Liver (tissue), 9 donors: ENCODE results near the gene SNN. TPM values are rescaled to one million over a fixed set of nuclear protein-coding genes. Genes with fewer than 3 reads are reported as not detected.

ENCODE experiments used
- DNase-seq: peaks from one replicate; pipeline ENCODE4 v3.0.0-alpha.2; 2017; ENCODE audit warnings: low spot score
- H3K27ac ChIP-seq, 2 donors: one replicate each; pipeline ENCODE4 v1.7.0; 2013; ENCODE audit warnings: inconsistent platforms in 2 of 2, low read length in 2 of 2, control low read depth in 1 of 2, low read depth in 1 of 2, mild to moderate bottlenecking in 1 of 2
- H3K27me3 ChIP-seq, 4 donors: one replicate each; pipeline versions ENCODE4 v1.6.1 to v1.7.0; 2013; ENCODE audit warnings: low read length in 3 of 4, inconsistent platforms in 1 of 4, mild to moderate bottlenecking in 1 of 4, moderate library complexity in 1 of 4; ENCODE audit not compliant: control insufficient read depth in 4 of 4, insufficient read depth in 4 of 4
- H3K36me3 ChIP-seq, 4 donors: one replicate each; pipeline versions ENCODE4 v1.6.1 to v1.7.0; 2013; ENCODE audit warnings: low read length in 3 of 4, mild to moderate bottlenecking in 3 of 4, low read depth in 1 of 4, moderate library complexity in 1 of 4; ENCODE audit not compliant: control insufficient read depth in 4 of 4, insufficient read depth in 3 of 4
- H3K4me1 ChIP-seq, 4 donors: one replicate each; pipeline versions ENCODE4 v1.6.1 to v1.7.0; 2013; ENCODE audit warnings: low read length in 3 of 4, mild to moderate bottlenecking in 3 of 4, moderate library complexity in 1 of 4; ENCODE audit not compliant: control insufficient read depth in 4 of 4, insufficient read depth in 4 of 4
- H3K4me3 ChIP-seq, 3 donors: one replicate each; pipeline versions ENCODE4 v1.6.1 to v1.7.0; 2013; ENCODE audit warnings: low read length in 3 of 3, control low read depth in 1 of 3, low read depth in 1 of 3, mild to moderate bottlenecking in 1 of 3
- H3K9ac ChIP-seq, 2 donors: one replicate each; pipeline ENCODE4 v1.7.0; 2013; ENCODE audit warnings: low read length in 2 of 2, mild to moderate bottlenecking in 2 of 2, moderate library complexity in 2 of 2, control low read depth in 1 of 2, low read depth in 1 of 2
- H3K9me3 ChIP-seq, 4 donors: one replicate each; pipeline versions ENCODE4 v1.6.1 to v1.7.0; 2013; ENCODE audit warnings: low read length in 3 of 4; ENCODE audit not compliant: control insufficient read depth in 4 of 4
- EGR1 ChIP-seq, 2 donors: IDR thresholded peaks; 2 replicates each; pipeline ENCODE4 v1.6.1; 2016 to 2018; ENCODE audit warnings: antibody characterized with exemption in 2 of 2, low read depth in 2 of 2
- FOXA1 ChIP-seq: IDR thresholded peaks from 2 replicates; pipeline ENCODE4 v1.6.1; 2016; ENCODE audit warnings: antibody characterized with exemption
- FOXA2 ChIP-seq: IDR thresholded peaks from 2 replicates; pipeline ENCODE4 v1.6.1; 2016; ENCODE audit warnings: antibody characterized with exemption
- GABPA ChIP-seq, 2 donors: IDR thresholded peaks in 1 of 2; conservative IDR thresholded peaks in 1 of 2; 2 replicates each; pipeline ENCODE4 v1.6.1; 2016; ENCODE audit warnings: antibody characterized with exemption in 2 of 2, mild to moderate bottlenecking in 1 of 2, moderate library complexity in 1 of 2
- HNF4A ChIP-seq, 2 donors: conservative IDR thresholded peaks; 2 replicates each; pipeline ENCODE4 v1.6.1; 2016; ENCODE audit warnings: antibody characterized with exemption in 2 of 2, mild to moderate bottlenecking in 2 of 2
- HNF4G ChIP-seq: IDR thresholded peaks from 2 replicates; pipeline ENCODE4 v1.6.1; 2016; ENCODE audit warnings: antibody characterized with exemption
- JUND ChIP-seq, 2 donors: IDR thresholded peaks; 2 replicates each; pipeline ENCODE4 v1.6.1; 2016; ENCODE audit warnings: antibody characterized with exemption in 2 of 2
- NR2F2 ChIP-seq: IDR thresholded peaks from 2 replicates; pipeline ENCODE4 v1.6.1; 2016; ENCODE audit warnings: antibody characterized with exemption
- RAD21 ChIP-seq, 2 donors: IDR thresholded peaks; 2 replicates each; pipeline ENCODE4 v1.6.1; 2016; ENCODE audit warnings: antibody characterized with exemption in 2 of 2, mild to moderate bottlenecking in 2 of 2
- RXRA ChIP-seq, 2 donors: IDR thresholded peaks; 2 replicates each; pipeline ENCODE4 v1.6.1; 2017 to 2018; ENCODE audit warnings: antibody characterized with exemption in 2 of 2, mild to moderate bottlenecking in 1 of 2
- SP1 ChIP-seq: IDR thresholded peaks from 2 replicates; pipeline ENCODE4 v1.6.1; 2018; ENCODE audit warnings: antibody characterized with exemption, mild to moderate bottlenecking
- TAF1 ChIP-seq: conservative IDR thresholded peaks from 2 replicates; pipeline ENCODE4 v1.6.1; 2016; ENCODE audit warnings: antibody characterized with exemption, mild to moderate bottlenecking
- YY1 ChIP-seq: IDR thresholded peaks from 2 replicates; pipeline ENCODE4 v1.6.1; 2016; ENCODE audit warnings: antibody characterized with exemption, mild to moderate bottlenecking
- WGBS: extraction: QIAGEN DNeasy Blood & Tissue Kit; methylation state at CpG from one replicate; pipeline ENCODE4 v1.1.7; 2013; 5-methylcytosine and 5-hydroxymethylcytosine counted together
- polyA plus RNA-seq, 2 donors: library from polyadenylated mRNA; stranded (reverse) in 1 of 2; unstranded in 1 of 2; fragments of 200-250 nt in 1 of 2; fragments of >200 nt in 1 of 2; fragmentation: Nextera tagmentation in 1 of 2; extraction: Ambion mirVana in 1 of 2; gene quantifications; one replicate each; pipeline versions ENCODE4 v1.2.1 to v1.2.3, GENCODE V29; 2013 to 2015
- total RNA-seq, 2 donors: library from RNA; depleted of rRNA; stranded (reverse); fragments of >200 nt; gene quantifications; one replicate each; pipeline ENCODE4 v1.2.3, GENCODE V29; 2014
- TF ChIP-seq, protein P1 (sequence below): fragments of 150-350 bp; IDR thresholded peaks from 2 replicates; pipeline ENCODE4 v1.5.1; 2017; ENCODE audit warnings: improper control_type of control experiment, low read depth, low read length; ENCODE audit not compliant: missing input control
- TF ChIP-seq, protein P2 (sequence below): IDR thresholded peaks from 2 replicates; pipeline ENCODE4 v1.6.1; 2016; ENCODE audit warnings: antibody characterized with exemption
- TF ChIP-seq, protein P3 (sequence below): IDR thresholded peaks from 2 replicates; pipeline ENCODE4 v1.6.1; 2016; ENCODE audit warnings: antibody characterized with exemption
- TF ChIP-seq, protein P4 (sequence below): IDR thresholded peaks from 2 replicates; pipeline ENCODE4 v1.6.1; 2016; ENCODE audit warnings: antibody characterized with exemption, mild to moderate bottlenecking
- TF ChIP-seq, protein P5 (sequence below): IDR thresholded peaks from 2 replicates; pipeline ENCODE4 v1.6.1; 2016; ENCODE audit warnings: antibody characterized with exemption
- donor health status: healthy.
- donor health status: healthy.
- donor health status: healthy.
- donor health status: healthy.
- donor health status: healthy.

Gene SNN
- total and polyA plus RNA-seq, 4 donors = 2.5 to 6.2 (median 5.3) TPM

DNA sequence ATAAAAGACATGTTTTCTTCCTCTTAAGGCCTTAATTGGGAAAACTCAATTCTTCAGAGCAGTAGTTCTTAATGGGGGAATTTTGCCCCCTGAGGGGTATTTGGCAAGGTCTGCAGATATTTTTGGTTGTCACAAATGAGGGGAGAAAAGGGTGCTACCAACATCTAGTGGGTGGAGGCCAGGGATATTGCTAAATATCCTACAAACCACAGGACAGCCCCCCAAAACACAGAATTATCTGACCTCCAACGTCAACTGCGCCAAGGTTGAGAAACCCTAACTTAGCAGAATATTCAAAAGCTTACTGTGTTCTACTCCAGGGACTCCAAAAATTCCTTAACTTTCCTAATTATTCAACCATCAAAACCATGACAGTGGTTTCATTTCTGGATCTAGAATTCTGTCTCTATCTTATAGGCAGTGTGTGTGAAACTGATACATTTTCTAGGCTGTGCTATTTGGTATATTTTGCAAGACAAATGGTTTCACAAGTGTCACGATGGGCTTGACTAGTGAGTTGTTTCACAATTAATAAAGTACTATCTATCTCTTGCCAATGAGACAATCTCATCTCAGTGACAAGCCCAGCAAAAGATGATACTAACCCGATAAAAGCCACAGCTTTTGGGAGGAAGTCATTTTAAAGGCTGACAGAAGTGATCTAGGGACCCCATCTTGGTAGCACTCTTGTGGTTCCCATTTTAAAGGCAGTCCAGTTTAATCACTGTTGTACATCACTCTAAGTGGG is 59.7 kb downstream of the SNN start:
- Histone ChIP-seq H3K4me1 (peaks cover 11 to 54% (median 22%) of the 10 kb centered on the region in 4 donors), H3K27ac (peak overlapping the region; percentile 31 to 47), H3K9me3 (no peaks in the 10 kb centered on the region), H3K4me3 (no peak overlapping the region), H3K9ac (no peak overlapping the region), H3K36me3 (peaks cover 11 to 27% (median 20%) of the 10 kb centered on the region in 4 donors), H3K27me3 (no peaks in the 10 kb centered on the region)
- DNase-seq = no peak
- 50% methylated on average over 4 of the region's 4 CpGs for WGBS
- peak; percentile 41 for TF ChIP-seq TAF1
- TF ChIP-seq, protein P1, sequence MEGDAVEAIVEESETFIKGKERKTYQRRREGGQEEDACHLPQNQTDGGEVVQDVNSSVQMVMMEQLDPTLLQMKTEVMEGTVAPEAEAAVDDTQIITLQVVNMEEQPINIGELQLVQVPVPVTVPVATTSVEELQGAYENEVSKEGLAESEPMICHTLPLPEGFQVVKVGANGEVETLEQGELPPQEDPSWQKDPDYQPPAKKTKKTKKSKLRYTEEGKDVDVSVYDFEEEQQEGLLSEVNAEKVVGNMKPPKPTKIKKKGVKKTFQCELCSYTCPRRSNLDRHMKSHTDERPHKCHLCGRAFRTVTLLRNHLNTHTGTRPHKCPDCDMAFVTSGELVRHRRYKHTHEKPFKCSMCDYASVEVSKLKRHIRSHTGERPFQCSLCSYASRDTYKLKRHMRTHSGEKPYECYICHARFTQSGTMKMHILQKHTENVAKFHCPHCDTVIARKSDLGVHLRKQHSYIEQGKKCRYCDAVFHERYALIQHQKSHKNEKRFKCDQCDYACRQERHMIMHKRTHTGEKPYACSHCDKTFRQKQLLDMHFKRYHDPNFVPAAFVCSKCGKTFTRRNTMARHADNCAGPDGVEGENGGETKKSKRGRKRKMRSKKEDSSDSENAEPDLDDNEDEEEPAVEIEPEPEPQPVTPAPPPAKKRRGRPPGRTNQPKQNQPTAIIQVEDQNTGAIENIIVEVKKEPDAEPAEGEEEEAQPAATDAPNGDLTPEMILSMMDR = no peak
- TF ChIP-seq, protein P2, sequence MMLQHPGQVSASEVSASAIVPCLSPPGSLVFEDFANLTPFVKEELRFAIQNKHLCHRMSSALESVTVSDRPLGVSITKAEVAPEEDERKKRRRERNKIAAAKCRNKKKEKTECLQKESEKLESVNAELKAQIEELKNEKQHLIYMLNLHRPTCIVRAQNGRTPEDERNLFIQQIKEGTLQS = no peak
- peak in 1 of 2 donors; percentile 15 for TF ChIP-seq RAD21 (IDR thresholded peaks at IDR 0.05)
- TF ChIP-seq GABPA (IDR thresholded peaks at IDR 0.05 in 1 of 2, conservative IDR thresholded peaks at IDR 0.05 in 1 of 2) = no peak
- TF ChIP-seq HNF4G = no peak
- TF ChIP-seq RXRA (IDR thresholded peaks at IDR 0.05) = peak; percentile 5 to 47
- TF ChIP-seq JUND (IDR thresholded peaks at IDR 0.05) = peak in 1 of 2 donors; percentile 16
- TF ChIP-seq FOXA1 = no peak
- TF ChIP-seq, protein P3, sequence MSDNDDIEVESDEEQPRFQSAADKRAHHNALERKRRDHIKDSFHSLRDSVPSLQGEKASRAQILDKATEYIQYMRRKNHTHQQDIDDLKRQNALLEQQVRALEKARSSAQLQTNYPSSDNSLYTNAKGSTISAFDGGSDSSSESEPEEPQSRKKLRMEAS = no peak
- no peak for TF ChIP-seq EGR1 (IDR thresholded peaks at IDR 0.05; ENCODE audit: low read depth in 2 of 2)
- no peak for TF ChIP-seq FOXA2
- TF ChIP-seq, protein P4, sequence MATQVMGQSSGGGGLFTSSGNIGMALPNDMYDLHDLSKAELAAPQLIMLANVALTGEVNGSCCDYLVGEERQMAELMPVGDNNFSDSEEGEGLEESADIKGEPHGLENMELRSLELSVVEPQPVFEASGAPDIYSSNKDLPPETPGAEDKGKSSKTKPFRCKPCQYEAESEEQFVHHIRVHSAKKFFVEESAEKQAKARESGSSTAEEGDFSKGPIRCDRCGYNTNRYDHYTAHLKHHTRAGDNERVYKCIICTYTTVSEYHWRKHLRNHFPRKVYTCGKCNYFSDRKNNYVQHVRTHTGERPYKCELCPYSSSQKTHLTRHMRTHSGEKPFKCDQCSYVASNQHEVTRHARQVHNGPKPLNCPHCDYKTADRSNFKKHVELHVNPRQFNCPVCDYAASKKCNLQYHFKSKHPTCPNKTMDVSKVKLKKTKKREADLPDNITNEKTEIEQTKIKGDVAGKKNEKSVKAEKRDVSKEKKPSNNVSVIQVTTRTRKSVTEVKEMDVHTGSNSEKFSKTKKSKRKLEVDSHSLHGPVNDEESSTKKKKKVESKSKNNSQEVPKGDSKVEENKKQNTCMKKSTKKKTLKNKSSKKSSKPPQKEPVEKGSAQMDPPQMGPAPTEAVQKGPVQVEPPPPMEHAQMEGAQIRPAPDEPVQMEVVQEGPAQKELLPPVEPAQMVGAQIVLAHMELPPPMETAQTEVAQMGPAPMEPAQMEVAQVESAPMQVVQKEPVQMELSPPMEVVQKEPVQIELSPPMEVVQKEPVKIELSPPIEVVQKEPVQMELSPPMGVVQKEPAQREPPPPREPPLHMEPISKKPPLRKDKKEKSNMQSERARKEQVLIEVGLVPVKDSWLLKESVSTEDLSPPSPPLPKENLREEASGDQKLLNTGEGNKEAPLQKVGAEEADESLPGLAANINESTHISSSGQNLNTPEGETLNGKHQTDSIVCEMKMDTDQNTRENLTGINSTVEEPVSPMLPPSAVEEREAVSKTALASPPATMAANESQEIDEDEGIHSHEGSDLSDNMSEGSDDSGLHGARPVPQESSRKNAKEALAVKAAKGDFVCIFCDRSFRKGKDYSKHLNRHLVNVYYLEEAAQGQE = peak; percentile 23
- no peak for TF ChIP-seq NR2F2
- peak; percentile 17 to 38 for TF ChIP-seq HNF4A (conservative IDR thresholded peaks at IDR 0.05)
- no peak for TF ChIP-seq SP1
- TF ChIP-seq, protein P5, sequence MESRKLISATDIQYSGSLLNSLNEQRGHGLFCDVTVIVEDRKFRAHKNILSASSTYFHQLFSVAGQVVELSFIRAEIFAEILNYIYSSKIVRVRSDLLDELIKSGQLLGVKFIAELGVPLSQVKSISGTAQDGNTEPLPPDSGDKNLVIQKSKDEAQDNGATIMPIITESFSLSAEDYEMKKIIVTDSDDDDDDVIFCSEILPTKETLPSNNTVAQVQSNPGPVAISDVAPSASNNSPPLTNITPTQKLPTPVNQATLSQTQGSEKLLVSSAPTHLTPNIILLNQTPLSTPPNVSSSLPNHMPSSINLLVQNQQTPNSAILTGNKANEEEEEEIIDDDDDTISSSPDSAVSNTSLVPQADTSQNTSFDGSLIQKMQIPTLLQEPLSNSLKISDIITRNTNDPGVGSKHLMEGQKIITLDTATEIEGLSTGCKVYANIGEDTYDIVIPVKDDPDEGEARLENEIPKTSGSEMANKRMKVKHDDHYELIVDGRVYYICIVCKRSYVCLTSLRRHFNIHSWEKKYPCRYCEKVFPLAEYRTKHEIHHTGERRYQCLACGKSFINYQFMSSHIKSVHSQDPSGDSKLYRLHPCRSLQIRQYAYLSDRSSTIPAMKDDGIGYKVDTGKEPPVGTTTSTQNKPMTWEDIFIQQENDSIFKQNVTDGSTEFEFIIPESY = peak; percentile 19
- TF ChIP-seq YY1 = peak; percentile 20

Other genes with a start within 250 kb of the SNN start
- 10 to 100 TPM in 1 of 2 donors, 1 to 10 TPM in 1; 5.2 to 14.0 TPM for gene LITAF, start 81.5 kb upstream of the SNN start, total RNA-seq
- 10 to 100 TPM; 58.1 to 65.2 TPM for gene LITAF, start 81.5 kb upstream of the SNN start, polyA plus RNA-seq
- 10 to 100 TPM; 26.4 to 61.1 TPM for gene TXNDC11, start 74.4 kb downstream of the SNN start, total RNA-seq
- 10 to 100 TPM; 35.9 to 63.5 TPM for gene TXNDC11, start 74.4 kb downstream of the SNN start, polyA plus RNA-seq
- gene ZC3H7A, start 128.8 kb downstream of the SNN start, total RNA-seq = 10 to 100 TPM; 33.3 to 37.7 TPM
- 10 to 100 TPM; 12.4 to 16.1 TPM for gene ZC3H7A, start 128.8 kb downstream of the SNN start, polyA plus RNA-seq
- gene RSL1D1, start 183.1 kb downstream of the SNN start, total RNA-seq = 10 to 100 TPM; 35.2 to 59.7 TPM
- gene RSL1D1, start 183.1 kb downstream of the SNN start, polyA plus RNA-seq = 10 to 100 TPM; 37.7 to 48.9 TPM
- 10 to 100 TPM; 48.5 to 67.6 TPM for gene GSPT1, start 247.5 kb downstream of the SNN start, total RNA-seq
- 10 to 100 TPM; 24.2 to 35.2 TPM for gene GSPT1, start 247.5 kb downstream of the SNN start, polyA plus RNA-seq